Calu3 (cell line): Measurements from ENCODE around the gene HES6. TPM values are rescaled to one million over a fixed set of nuclear protein-coding genes. Genes with fewer than 3 reads are reported as not detected.
"Not testable (repeated sequence)": the region's sequence is repeated elsewhere in the genome, so short reads cannot be mapped to it uniquely, and the experiment has no call there.

Source experiments
- BruUV-seq: library from RNA; stranded (reverse); fragments of 400-500 nt; replicated peaks from 2 replicates; lab custom pipeline; 2021; lab: Mats Ljungman, UMichigan
- CTCF ChIA-PET: fragments of 300-600 bp; sonication (Branson Sonifier 250); formaldehyde crosslinking; loops from one replicate; lab custom pipeline; 2022; ENCODE audit warnings: antibody characterized with exemption; lab: Charles Lee
- DNase-seq: peaks from one replicate; pipeline ENCODE4 v3.0.0; 2022
- H3K27ac Mint-ChIP-seq: one replicate; pipeline ENCODE4 v1.8.0; 2022; ENCODE audit warnings: mixed read lengths; ENCODE audit not compliant: unreplicated experiment
- H3K27me3 Mint-ChIP-seq: one replicate; pipeline ENCODE4 v1.8.0; 2022; ENCODE audit warnings: mixed read lengths; ENCODE audit not compliant: unreplicated experiment
- H3K36me3 Mint-ChIP-seq: one replicate; pipeline ENCODE4 v1.8.0; 2022; ENCODE audit warnings: mild to moderate bottlenecking, moderate library complexity, mixed read lengths; ENCODE audit not compliant: insufficient read depth, unreplicated experiment
- H3K4me1 Mint-ChIP-seq: one replicate; pipeline ENCODE4 v1.8.0; 2022; ENCODE audit warnings: mild to moderate bottlenecking, low read depth, mixed read lengths; ENCODE audit not compliant: unreplicated experiment
- H3K4me3 Mint-ChIP-seq: one replicate; pipeline ENCODE4 v1.8.0; 2022; ENCODE audit warnings: mild to moderate bottlenecking, low read depth, moderate library complexity, mixed read lengths; ENCODE audit not compliant: unreplicated experiment
- H3K9me3 Mint-ChIP-seq: one replicate; pipeline ENCODE4 v1.8.0; 2022; ENCODE audit warnings: low read depth, mixed read lengths; ENCODE audit not compliant: unreplicated experiment
- CTCF ChIP-seq: fragments of 200-600 bp; IDR thresholded peaks from one replicate; pipeline ENCODE4 v1.8.0; 2022; ENCODE audit warnings: antibody characterized with exemption; ENCODE audit not compliant: unreplicated experiment
- intact Hi-C: fragments of 100-400 bp; cut with micrococcal nuclease; formaldehyde crosslinking; loops from one replicate; pipeline ENCODE4 v1.10.0; 2022; ENCODE audit not compliant: unreplicated experiment
- total RNA-seq: library from RNA; stranded (reverse); gene quantifications from 2 replicates; pipeline ENCODE4 v1.2.3, GENCODE V29; 2022

Gene HES6
- total RNA-seq, 1 experiment from 2014 or later: 8.0 TPM

- no TSS peak for BruUV-seq
- no peak for DNase-seq
- intact Hi-C loops: no loop called here
These were observed 34.5 kb upstream of the HES6 start for GRCh38 chr2:238274152-238274865.

GRCh38 chr2:238273433-238273832, 33.6 kb upstream of the HES6 start:
- H3K36me3 Mint-ChIP-seq: peaks cover 44% of the 10 kb centered on the region
- H3K27ac Mint-ChIP-seq, intact Hi-C loops, H3K9me3 Mint-ChIP-seq, H3K4me1 Mint-ChIP-seq, DNase-seq, H3K27me3 Mint-ChIP-seq, H3K4me3 Mint-ChIP-seq, BruUV-seq: not testable (repeated sequence)
- CTCF ChIA-PET: interaction anchor here (0.7 to 1.9 kb wide), 2 partner anchors 10 to 209 kb away, joined by 3 to 5 read pairs; no protein-coding TSS in a partner anchor

More at GRCh38 chr2:238274152-238274865, 34.5 kb upstream of the HES6 start:
- no peak overlapping the region for H3K4me3 Mint-ChIP-seq
- H3K9me3 Mint-ChIP-seq: no peaks in the 10 kb centered on the region
- no peaks in the 10 kb centered on the region for H3K27me3 Mint-ChIP-seq
- H3K36me3 Mint-ChIP-seq: peaks cover 44% of the 10 kb centered on the region
- H3K27ac Mint-ChIP-seq: no peak overlapping the region
- no peaks in the 10 kb centered on the region for H3K4me1 Mint-ChIP-seq
- CTCF ChIA-PET: interaction anchor here (1.7 kb wide), 1 partner anchor 11 kb away, joined by 9 read pairs; no protein-coding TSS in a partner anchor
- no peak for TF ChIP-seq CTCF

- Mint-ChIP-seq H3K27ac (no peak overlapping the region), H3K4me3 (no peak overlapping the region), H3K36me3 (peaks cover 37% of the 10 kb centered on the region), H3K9me3 (no peaks in the 10 kb centered on the region), H3K4me1 (no peaks in the 10 kb centered on the region), H3K27me3 (no peaks in the 10 kb centered on the region)
- CTCF ChIA-PET: interaction anchor here (1.9 kb wide), 1 partner anchor 9 kb away, joined by 5 read pairs; no protein-coding TSS in a partner anchor
- no TSS peak for BruUV-seq
- intact Hi-C loops: no loop called here
- TF ChIP-seq CTCF: no peak
- DNase-seq: no peak
These were observed 32.3 kb upstream of the HES6 start for GRCh38 chr2:238272156-238272555.

DNA sequence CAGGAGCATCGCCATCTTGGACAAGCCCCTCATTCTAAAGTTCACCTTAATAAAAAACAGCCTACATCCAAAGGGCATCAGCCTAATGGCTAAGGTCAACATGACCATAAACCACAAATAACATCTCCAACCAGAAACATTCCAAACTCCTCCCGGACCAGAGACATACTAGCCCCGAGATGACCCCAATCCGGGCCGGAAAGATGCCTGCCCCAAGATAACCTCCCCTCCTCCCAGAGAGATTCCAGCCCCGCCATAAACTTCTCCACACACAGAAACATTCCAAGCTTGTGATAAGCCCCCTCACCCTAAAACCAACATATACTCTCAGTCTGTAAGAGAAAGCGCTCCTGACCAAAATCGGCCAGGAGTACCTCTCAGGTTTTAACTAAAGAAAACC, 31.8 kb upstream of the HES6 start:
- CTCF ChIA-PET: interaction anchor here (1.9 kb wide), 1 partner anchor 8 kb away, joined by 5 read pairs; no protein-coding TSS in a partner anchor
- H3K36me3 Mint-ChIP-seq: peaks cover 37% of the 10 kb centered on the region
- H3K4me3 Mint-ChIP-seq, BruUV-seq, intact Hi-C loops, H3K27me3 Mint-ChIP-seq, DNase-seq, H3K9me3 Mint-ChIP-seq, H3K27ac Mint-ChIP-seq, H3K4me1 Mint-ChIP-seq: not testable (repeated sequence)

DNA sequence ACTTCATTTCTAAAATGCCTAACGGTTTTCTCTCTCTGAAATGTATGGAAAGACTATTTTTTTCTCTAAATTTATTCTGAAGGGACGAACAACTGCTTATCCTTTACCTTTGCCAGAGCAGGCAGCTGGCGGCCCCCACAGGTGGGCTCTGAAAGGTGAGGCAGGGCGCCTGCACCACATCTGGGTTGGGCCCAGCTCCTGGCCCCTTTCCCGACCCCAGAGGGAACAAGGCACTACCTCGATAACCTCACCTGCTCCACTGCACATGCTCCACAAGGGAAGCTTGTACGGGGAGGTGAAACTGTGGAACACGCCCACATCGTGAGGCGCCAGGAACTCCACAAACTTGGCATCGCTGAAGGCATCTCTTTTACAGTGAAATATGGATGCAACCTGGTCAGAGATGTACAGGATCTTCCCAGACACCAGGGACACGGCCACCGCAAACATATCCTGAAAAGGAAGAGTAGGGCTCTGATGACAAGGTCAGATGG, 31.3 kb upstream of the HES6 start:
- Mint-ChIP-seq H3K36me3 (peaks cover 37% of the 10 kb centered on the region), H3K9me3 (no peaks in the 10 kb centered on the region), H3K27ac (no peak overlapping the region), H3K4me1 (no peaks in the 10 kb centered on the region), H3K27me3 (no peaks in the 10 kb centered on the region), H3K4me3 (no peak overlapping the region)
- intact Hi-C loops: no loop called here
- TF ChIP-seq CTCF: no peak
- BruUV-seq: no TSS peak
- DNase-seq: no peak
- CTCF ChIA-PET: no interaction called here
